Esophagus squamous epithelium (tissue), 4 donors: ENCODE data around the gene CHMP2A.

Experiments
- CTCF ChIP-seq, 6 experiments: fragments of 450-650 bp in 4 of 6; fragments of 200-600 bp in 2 of 6; sonication (generic) in 2 of 6; IDR thresholded peaks; one replicate each; pipeline ENCODE4 v1.5.1; 2016 to 2019; ENCODE audit warnings: antibody characterized with exemption in 6 of 6, mild to moderate bottlenecking in 4 of 6, moderate library complexity in 4 of 6
- POLR2A ChIP-seq, 4 donors: fragments of 450-650 bp; IDR thresholded peaks; one replicate each; pipeline ENCODE4 v1.6.1; 2017; ENCODE audit warnings: antibody characterized with exemption in 4 of 4, mild to moderate bottlenecking in 4 of 4, moderate library complexity in 3 of 4

DNA sequence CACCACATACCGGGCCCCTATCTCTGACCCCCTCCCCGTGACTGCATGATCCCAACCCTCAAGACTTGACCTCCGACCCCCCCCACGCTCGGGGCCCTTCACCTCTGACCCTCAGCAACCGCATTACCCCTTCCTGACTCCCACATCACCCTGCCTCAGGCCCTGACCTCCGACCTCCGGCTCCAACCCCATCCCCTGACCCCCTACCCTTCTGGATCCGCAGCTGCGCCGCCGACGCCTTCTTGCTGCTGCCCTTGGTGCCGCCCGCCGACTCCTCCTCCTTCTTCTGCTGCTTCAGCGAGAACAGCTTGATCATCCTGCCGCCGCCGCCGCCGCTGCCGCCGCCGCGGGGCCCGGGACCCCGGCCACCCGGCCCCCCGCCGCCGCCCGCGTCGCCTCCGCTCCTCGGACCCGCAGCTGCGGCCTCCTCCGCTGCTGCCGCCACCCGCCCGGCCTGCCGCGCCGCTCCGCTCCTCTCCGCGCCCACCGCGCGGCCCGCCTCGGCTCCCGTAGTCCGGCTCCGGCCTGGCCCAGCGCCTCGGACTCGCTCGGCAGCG, 3.2 kb upstream of the CHMP2A start, which contains the start of gene UBE2M:
- TF ChIP-seq CTCF (IDR thresholded peaks at IDR 0.05): no peak
- no peak for TF ChIP-seq POLR2A (IDR thresholded peaks at IDR 0.05)
